GM13976 (cell line): ENCODE data around the gene HERPUD1.

Experiments
- DNase-seq: peaks from one replicate; pipeline ENCODE4 v3.0.0; 2012; ENCODE audit warnings: low spot score
- CTCF ChIP-seq: IDR thresholded peaks from 2 replicates; pipeline ENCODE4 v1.5.1; 2012; ENCODE audit warnings: borderline replicate concordance, mild to moderate bottlenecking; ENCODE audit not compliant: insufficient read depth; ENCODE audit errors: extremely low read depth, missing control alignments, control extremely low read depth
- in situ Hi-C: fragments of 300-500 bp; cut with MboI; formaldehyde crosslinking; loops from one replicate; pipeline ENCODE4 v1.12.0; 2022; ENCODE audit warnings: low sequenced_read_pairs, mixed read lengths, inconsistent platforms; ENCODE audit not compliant: unreplicated experiment

HERPUD1 gene

GRCh38 chr16:56895813-56896212, 36.1 kb upstream of the HERPUD1 start:
- DNase-seq = no peak
- in situ Hi-C loops = no loop called here
- no peak for TF ChIP-seq CTCF

GRCh38 chr16:56896244-56896643, 35.7 kb upstream of the HERPUD1 start:
- TF ChIP-seq CTCF = no peak
- DNase-seq = no peak
- in situ Hi-C loops = no loop called here

- DNase-seq = no peak
- no peak for TF ChIP-seq CTCF
- in situ Hi-C loops = no loop called here
Measured at GRCh38 chr16:56897026-56897799, 34.7 kb upstream of the HERPUD1 start.

GRCh38 chr16:56898847-56899246, 33.1 kb upstream of the HERPUD1 start:
- in situ Hi-C loops = no loop called here
- no peak for TF ChIP-seq CTCF
- DNase-seq = peak; percentile 70

- no peak for DNase-seq
- TF ChIP-seq CTCF = no peak
- in situ Hi-C loops = no loop called here
Measured at GRCh38 chr16:56903866-56904265, 28.1 kb upstream of the HERPUD1 start.

- TF ChIP-seq CTCF = no peak
- in situ Hi-C loops = no loop called here
- DNase-seq = no peak
Measured at GRCh38 chr16:56907401-56907800, 24.5 kb upstream of the HERPUD1 start.

GRCh38 chr16:56909527-56909979, 22.4 kb upstream of the HERPUD1 start:
- TF ChIP-seq CTCF = no peak
- in situ Hi-C loops = no loop called here
- no peak for DNase-seq
